K562 (cell line): ENCODE results near the gene FARSA. TPM values are rescaled to one million over a fixed set of nuclear protein-coding genes. Genes with fewer than 3 reads are reported as not detected.

Experiments used
- ATAC-seq: fragments of 200-7000 bp; cut with Tn5 transposase; 3 replicates; pipeline ENCODE4 v1.9.1; 2020; ENCODE audit warnings: moderate library complexity
- BruUV-seq: library from RNA; stranded (reverse); fragments of 400-500 nt; replicated peaks from 2 replicates; lab custom pipeline; 2021; lab: Mats Ljungman, UMichigan
- CTCF ChIA-PET: fragments of 300-600 bp; formaldehyde crosslinking; extraction: SDS; loops from one replicate; lab custom pipeline; 2021; ENCODE audit warnings: low intra/inter-chr PET ratio; lab: Yijun Ruan, JAX
- POLR2A ChIA-PET: fragments of 300-600, 350-650 bp; sonication (Branson Sonifier 250); formaldehyde crosslinking; extraction: SDS; loops from one replicate; lab custom pipeline; 2021; ENCODE audit warnings: antibody characterized with exemption, inconsistent platforms; lab: Yijun Ruan, JAX
- DNase-seq, 4 experiments: peaks; one replicate each; pipeline versions ENCODE4 v3.0.0 to v3.0.0-alpha.2; 2011 to 2018; ENCODE audit warnings: low spot score in 3 of 4, mixed read lengths in 3 of 4; ENCODE audit errors: extremely low read depth in 1 of 4
- FAIRE-seq: peaks from 2 replicates; lab custom pipeline; 2011; peaks lifted over from hg19 to GRCh38; lab: Jason Lieb, UNC
- H2AFZ ChIP-seq: 2 replicates; pipeline ENCODE4 v1.6.0; 2011; ENCODE audit warnings: low read depth, low read length, control low read depth, inconsistent platforms
- H3K27ac ChIP-seq: fragments of 200-600 bp; 3 replicates; pipeline ENCODE4 v1.8.0; 2011; ENCODE audit warnings: low read depth, mild to moderate bottlenecking, control low read depth, inconsistent platforms, low read length, moderate library complexity, mixed read lengths; ENCODE audit errors: extremely low read depth
- H3K27me3 ChIP-seq, 2 experiments: fragments of 300-600 bp in 1 of 2; 2 replicates in 1 of 2; 3 replicates in 1 of 2; pipeline versions ENCODE4 v1.6.0 to v1.8.0; 2011; ENCODE audit warnings: inconsistent platforms in 2 of 2, low read length in 2 of 2, mild to moderate bottlenecking in 1 of 2, mixed read lengths in 1 of 2, moderate library complexity in 1 of 2; ENCODE audit not compliant: control insufficient read depth in 2 of 2, insufficient read depth in 2 of 2
- H3K36me3 ChIP-seq: fragments of 300-600 bp; 3 replicates; pipeline ENCODE4 v1.8.0; 2011; ENCODE audit warnings: mild to moderate bottlenecking, low read length, inconsistent platforms; ENCODE audit not compliant: control insufficient read depth, insufficient read depth
- H3K4me1 ChIP-seq, 2 experiments: fragments of 200-600 bp in 1 of 2; replicated peaks in 1 of 2; 2 replicates in 1 of 2; 3 replicates in 1 of 2; pipeline versions ENCODE4 v1.5.1 to v1.8.0; 2011; ENCODE audit warnings: inconsistent platforms in 2 of 2, low read length in 2 of 2, mild to moderate bottlenecking in 1 of 2, mixed read lengths in 1 of 2, moderate library complexity in 1 of 2; ENCODE audit not compliant: control insufficient read depth in 2 of 2, insufficient read depth in 2 of 2
- H3K4me2 ChIP-seq: 2 replicates; pipeline ENCODE4 v1.6.1; 2011; ENCODE audit warnings: low read length, control low read depth, inconsistent platforms, mixed read lengths; ENCODE audit not compliant: insufficient read depth
- H3K4me3 ChIP-seq: fragments of 200-600 bp; sonication (generic), shearing (Covaris generic); 2 replicates; pipeline ENCODE4 v1.5.1; 2016; ENCODE audit warnings: control low read depth, inconsistent platforms
- H3K79me2 ChIP-seq: fragments of 200-600 bp; 3 replicates; pipeline ENCODE4 v1.8.0; 2011; ENCODE audit warnings: low read length, inconsistent platforms; ENCODE audit not compliant: control insufficient read depth, insufficient read depth
- H3K9ac ChIP-seq, 2 experiments: 2 replicates each; pipeline versions ENCODE4 v1.6.0 to v1.6.1; 2011; ENCODE audit warnings: low read depth in 2 of 2, low read length in 2 of 2, control low read depth in 1 of 2, inconsistent platforms in 1 of 2, mild to moderate bottlenecking in 1 of 2, mixed read lengths in 1 of 2; ENCODE audit not compliant: insufficient read depth in 1 of 2
- H3K9me1 ChIP-seq: one replicate; pipeline ENCODE4 v1.6.0; 2011; ENCODE audit warnings: inconsistent platforms, mild to moderate bottlenecking, low read length, moderate library complexity; ENCODE audit not compliant: control insufficient read depth, insufficient read depth
- H3K9me3 ChIP-seq: replicated peaks from 2 replicates; pipeline ENCODE4 v1.5.1; 2011; ENCODE audit warnings: low read depth, low read length, inconsistent platforms; ENCODE audit not compliant: control insufficient read depth, insufficient read depth
- H4K20me1 ChIP-seq: replicated peaks from 2 replicates; pipeline ENCODE4 v1.6.1; 2011; ENCODE audit warnings: low read length, inconsistent platforms, mixed read lengths; ENCODE audit not compliant: control insufficient read depth, insufficient read depth
- RBFOX2 ChIP-seq: fragments of 200-400 bp; formaldehyde crosslinking; IDR thresholded peaks from 2 replicates; pipeline ENCODE4 v1.6.1; 2017; ENCODE audit warnings: low read depth, mild to moderate bottlenecking, low read length, moderate library complexity
- WGBS: fragments of 100-300 bp; shearing (Covaris generic); methylation state at CpG from one replicate; pipeline ENCODE4 v1.1.6; 2016; ENCODE audit warnings: low coverage, mixed read lengths; ENCODE audit not compliant: insufficient coverage; ENCODE audit errors: missing lambda C conversion rate; 5-methylcytosine and 5-hydroxymethylcytosine counted together
- in situ Hi-C: fragments of 300-500 bp; cut with MboI; formaldehyde crosslinking; loops from 4 replicates; pipeline ENCODE4 v1.15.0; 2018; ENCODE audit warnings: inconsistent platforms, mixed read lengths
- intact Hi-C: fragments of 100-400 bp; cut with micrococcal nuclease; formaldehyde crosslinking; loops from 2 replicates; pipeline ENCODE4 v1.14.2; 2022
- polyA plus RNA-seq, 8 experiments: library from polyadenylated mRNA; depleted of rRNA in 4 of 8; stranded (reverse) in 5 of 8; unstranded in 3 of 8; fragments of >200 nt; fragmentation: Nextera tagmentation in 2 of 8; fragmentation: Illumina TruSeq in 1 of 8; extraction: Ambion mirVana in 2 of 8; extraction: Trizol in 1 of 8; gene quantifications; 2 replicates each; pipeline versions ENCODE4 v1.2.1 to v1.2.3, GENCODE V29; 2011 to 2014; ENCODE audit warnings: inconsistent platforms in 1 of 8, missing spikeins in 1 of 8
- total RNA-seq, 7 experiments: library from RNA; depleted of rRNA in 6 of 7; stranded (reverse); fragments of >200 nt in 6 of 7; fragmentation: Illumina TruSeq in 2 of 7; extraction: Trizol in 2 of 7; gene quantifications; 2 replicates each; pipeline versions ENCODE4 v1.2.1 to v1.2.3, GENCODE V29; 2011 to 2021; ENCODE audit warnings: low replicate concordance in 1 of 7
- TF ChIP-seq, protein P1 (sequence below), 2 experiments: fragments of 450-650 bp in 1 of 2; sonication (generic) in 1 of 2; formaldehyde crosslinking in 1 of 2; IDR thresholded peaks; 2 replicates each; pipeline versions ENCODE4 v1.7.1 to v1.9.0; 2016 to 2022; ENCODE audit warnings: inconsistent platforms in 1 of 2, mild to moderate bottlenecking in 1 of 2, missing genetic modification reagents in 1 of 2
- TF ChIP-seq, protein P2 (sequence below): sonication (generic); formaldehyde crosslinking; IDR thresholded peaks from 2 replicates; pipeline ENCODE4 v1.8.1; 2023; ENCODE audit warnings: mild to moderate bottlenecking, missing genetic modification reagents

The FARSA gene
- total and polyA plus RNA-seq, 9 of the 15 experiments (the other 6 are each of a cell fraction or from before 2014, with no cell fraction given): 25.2 to 237 (median 89.6) TPM

DNA sequence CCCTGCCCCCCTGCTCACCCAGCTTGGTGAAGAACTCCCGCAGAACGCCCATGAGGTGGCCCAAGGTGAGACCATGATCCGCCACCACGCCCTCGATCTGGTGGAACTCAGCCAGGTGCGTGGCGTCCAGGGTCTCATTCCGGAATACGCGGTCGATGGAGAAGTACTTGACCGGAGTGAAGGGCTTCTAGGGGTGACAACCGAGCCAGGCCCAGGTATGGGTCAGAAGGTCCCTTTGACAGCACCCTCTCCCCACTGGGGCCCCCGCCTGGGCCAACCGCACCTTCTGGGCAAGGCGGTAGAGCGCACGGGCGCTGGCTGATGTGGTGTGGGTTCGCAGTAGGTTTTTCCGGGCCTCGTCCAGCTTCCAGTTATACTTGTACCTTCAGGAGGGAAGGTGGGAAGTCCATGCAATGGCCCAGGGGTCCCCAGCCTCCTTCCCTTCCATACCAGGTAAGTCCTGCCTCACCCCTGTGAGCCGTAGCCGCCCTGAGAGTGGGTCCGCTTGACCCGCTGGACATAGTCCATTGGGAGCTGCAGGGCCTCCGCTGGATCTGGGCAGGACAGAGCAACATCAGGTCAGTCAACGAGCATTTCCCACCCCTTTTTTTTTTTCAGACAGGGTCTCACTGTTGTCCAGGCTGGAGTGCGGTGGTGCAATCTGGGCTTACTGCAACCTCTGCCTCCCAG, 8.7 kb downstream of the FARSA start:
- Histone ChIP-seq H3K9me1 (no peaks in the 10 kb centered on the region), H3K4me3 (no peak overlapping the region), H4K20me1 (no peaks in the 10 kb centered on the region), H3K27me3 (no peaks in the 10 kb centered on the region), H3K4me2 (no peak overlapping the region), H3K79me2 (peaks cover 7% of the 10 kb centered on the region; the same call in 2 of the 3 replicates), H3K9ac (peak overlapping the region in 1 of 2 experiments; percentile 55; a peak in 1 of 4 replicates), H3K4me1 (peaks cover 0 to 16% of the 10 kb centered on the region in 2 experiments; a peak in 2 of 5 replicates), H3K36me3 (peaks cover 73% of the 10 kb centered on the region), H3K27ac (no peak overlapping the region), H2AFZ (no peak overlapping the region), H3K9me3 (no peaks in the 10 kb centered on the region)
- CTCF ChIA-PET: no interaction called here
- no TSS peak for BruUV-seq
- 96% methylated on average over 28 of the region's 29 CpGs for WGBS
- POLR2A ChIA-PET: interaction anchor here (0.9 to 1.3 kb wide), 2 partner anchors 12 to 37 kb away, joined by 3 to 4 read pairs; partner anchors contain the start of gene KLF1
- DNase-seq: no peak
- intact Hi-C loops: no loop called here
- no peak for FAIRE-seq
- no peak for ATAC-seq
- TF ChIP-seq, protein P1, sequence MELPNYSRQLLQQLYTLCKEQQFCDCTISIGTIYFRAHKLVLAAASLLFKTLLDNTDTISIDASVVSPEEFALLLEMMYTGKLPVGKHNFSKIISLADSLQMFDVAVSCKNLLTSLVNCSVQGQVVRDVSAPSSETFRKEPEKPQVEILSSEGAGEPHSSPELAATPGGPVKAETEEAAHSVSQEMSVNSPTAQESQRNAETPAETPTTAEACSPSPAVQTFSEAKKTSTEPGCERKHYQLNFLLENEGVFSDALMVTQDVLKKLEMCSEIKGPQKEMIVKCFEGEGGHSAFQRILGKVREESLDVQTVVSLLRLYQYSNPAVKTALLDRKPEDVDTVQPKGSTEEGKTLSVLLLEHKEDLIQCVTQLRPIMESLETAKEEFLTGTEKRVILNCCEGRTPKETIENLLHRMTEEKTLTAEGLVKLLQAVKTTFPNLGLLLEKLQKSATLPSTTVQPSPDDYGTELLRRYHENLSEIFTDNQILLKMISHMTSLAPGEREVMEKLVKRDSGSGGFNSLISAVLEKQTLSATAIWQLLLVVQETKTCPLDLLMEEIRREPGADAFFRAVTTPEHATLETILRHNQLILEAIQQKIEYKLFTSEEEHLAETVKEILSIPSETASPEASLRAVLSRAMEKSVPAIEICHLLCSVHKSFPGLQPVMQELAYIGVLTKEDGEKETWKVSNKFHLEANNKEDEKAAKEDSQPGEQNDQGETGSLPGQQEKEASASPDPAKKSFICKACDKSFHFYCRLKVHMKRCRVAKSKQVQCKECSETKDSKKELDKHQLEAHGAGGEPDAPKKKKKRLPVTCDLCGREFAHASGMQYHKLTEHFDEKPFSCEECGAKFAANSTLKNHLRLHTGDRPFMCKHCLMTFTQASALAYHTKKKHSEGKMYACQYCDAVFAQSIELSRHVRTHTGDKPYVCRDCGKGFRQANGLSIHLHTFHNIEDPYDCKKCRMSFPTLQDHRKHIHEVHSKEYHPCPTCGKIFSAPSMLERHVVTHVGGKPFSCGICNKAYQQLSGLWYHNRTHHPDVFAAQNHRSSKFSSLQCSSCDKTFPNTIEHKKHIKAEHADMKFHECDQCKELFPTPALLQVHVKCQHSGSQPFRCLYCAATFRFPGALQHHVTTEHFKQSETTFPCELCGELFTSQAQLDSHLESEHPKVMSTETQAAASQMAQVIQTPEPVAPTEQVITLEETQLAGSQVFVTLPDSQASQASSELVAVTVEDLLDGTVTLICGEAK (IDR thresholded peaks at IDR 0.05): no peak
- TF ChIP-seq, protein P1 (CRISPR knock-in tag; IDR thresholded peaks at IDR 0.05): no peak
- TF ChIP-seq, protein P2, sequence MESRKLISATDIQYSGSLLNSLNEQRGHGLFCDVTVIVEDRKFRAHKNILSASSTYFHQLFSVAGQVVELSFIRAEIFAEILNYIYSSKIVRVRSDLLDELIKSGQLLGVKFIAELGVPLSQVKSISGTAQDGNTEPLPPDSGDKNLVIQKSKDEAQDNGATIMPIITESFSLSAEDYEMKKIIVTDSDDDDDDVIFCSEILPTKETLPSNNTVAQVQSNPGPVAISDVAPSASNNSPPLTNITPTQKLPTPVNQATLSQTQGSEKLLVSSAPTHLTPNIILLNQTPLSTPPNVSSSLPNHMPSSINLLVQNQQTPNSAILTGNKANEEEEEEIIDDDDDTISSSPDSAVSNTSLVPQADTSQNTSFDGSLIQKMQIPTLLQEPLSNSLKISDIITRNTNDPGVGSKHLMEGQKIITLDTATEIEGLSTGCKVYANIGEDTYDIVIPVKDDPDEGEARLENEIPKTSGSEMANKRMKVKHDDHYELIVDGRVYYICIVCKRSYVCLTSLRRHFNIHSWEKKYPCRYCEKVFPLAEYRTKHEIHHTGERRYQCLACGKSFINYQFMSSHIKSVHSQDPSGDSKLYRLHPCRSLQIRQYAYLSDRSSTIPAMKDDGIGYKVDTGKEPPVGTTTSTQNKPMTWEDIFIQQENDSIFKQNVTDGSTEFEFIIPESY: peak; percentile 36; the same call in 1 of the 2 replicates
- TF ChIP-seq RBFOX2: peak; percentile 58; the same call in 1 of the 2 replicates
- in situ Hi-C loops: no loop called here
